Measurements from ENCODE around the gene CREBL2.
A peak's percentile ranks its signal among the peaks of the same experiment; 100 is the strongest.
"Not testable (repeated sequence)": the region's sequence is repeated elsewhere in the genome, so short reads cannot be mapped to it uniquely, and the experiment has no call there.

The CREBL2 gene

DNA sequence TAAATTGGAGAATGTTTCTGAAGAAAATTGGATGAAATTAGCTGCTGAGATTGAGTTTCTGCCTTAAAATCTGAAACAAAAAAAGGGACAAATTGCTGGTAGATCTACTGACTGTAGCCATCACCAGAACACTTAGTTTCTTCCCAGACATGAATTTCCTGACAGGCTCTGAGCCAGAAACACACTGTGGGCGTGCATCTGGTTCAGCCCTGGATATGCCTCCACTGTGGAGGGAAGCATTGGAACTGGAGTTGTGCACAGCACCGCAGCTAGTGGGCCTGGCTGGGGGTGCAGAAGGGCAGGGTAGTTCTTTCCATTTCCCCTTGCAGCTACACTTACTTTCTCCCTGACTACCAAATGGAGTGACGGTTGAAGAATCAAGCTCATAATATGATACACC lies 31.2 kb downstream of the CREBL2 start:
- H3K9me3 ChIP-seq (ENCODE audit: control insufficient read depth, low read length) = peaks cover 12% of the 10 kb centered on the region
- H3K4me1 ChIP-seq (ENCODE audit: control insufficient read depth, insufficient read depth, low read length) = peaks cover 5% of the 10 kb centered on the region
- H3K27me3 ChIP-seq (replicated peaks; ENCODE audit: control insufficient read depth, insufficient read depth, low read length) = no peaks in the 10 kb centered on the region
- no peak overlapping the region for H3K9ac ChIP-seq (ENCODE audit: low read length)
- no peak for DNase-seq (ENCODE audit: low read depth)
- peaks cover 55% of the 10 kb centered on the region for H3K36me3 ChIP-seq (ENCODE audit: control insufficient read depth, insufficient read depth, low read length, severe bottlenecking)
- H3K4me3 ChIP-seq (ENCODE audit: low read length) = no peak overlapping the region

- Histone ChIP-seq H3K27me3 (replicated peaks; ENCODE audit: control insufficient read depth, insufficient read depth, low read length) (no peaks in the 10 kb centered on the region), H3K9me3 (ENCODE audit: control insufficient read depth, low read length) (peaks cover 25% of the 10 kb centered on the region), H3K4me3 (ENCODE audit: low read length) (no peak overlapping the region), H3K4me1 (ENCODE audit: control insufficient read depth, insufficient read depth, low read length) (peaks cover 5% of the 10 kb centered on the region), H3K36me3 (ENCODE audit: control insufficient read depth, insufficient read depth, low read length, severe bottlenecking) (peaks cover 31% of the 10 kb centered on the region), H3K9ac (ENCODE audit: low read length) (no peak overlapping the region)
- DNase-seq (ENCODE audit: low read depth) = peak; percentile 53
Measured at GRCh38 chr12:12645485-12645884, 33.8 kb downstream of the CREBL2 start.

GRCh38 chr12:12645968-12646367 lies 34.3 kb downstream of the CREBL2 start:
- H3K4me3 ChIP-seq (ENCODE audit: low read length) = not testable (repeated sequence)
- H3K36me3 ChIP-seq (ENCODE audit: control insufficient read depth, insufficient read depth, low read length, severe bottlenecking) = peaks cover 30% of the 10 kb centered on the region
- H3K9me3 ChIP-seq (ENCODE audit: control insufficient read depth, low read length) = peaks cover 27% of the 10 kb centered on the region

GRCh38 chr12:12646483-12647072 lies 34.9 kb downstream of the CREBL2 start:
- no peak overlapping the region for H3K9ac ChIP-seq (ENCODE audit: low read length)
- no peaks in the 10 kb centered on the region for H3K27me3 ChIP-seq (replicated peaks; ENCODE audit: control insufficient read depth, insufficient read depth, low read length)
- no peak for DNase-seq (ENCODE audit: low read depth)
- H3K9me3 ChIP-seq (ENCODE audit: control insufficient read depth, low read length) = peaks cover 27% of the 10 kb centered on the region
- H3K4me3 ChIP-seq (ENCODE audit: low read length) = no peak overlapping the region
- peaks cover 27% of the 10 kb centered on the region for H3K36me3 ChIP-seq (ENCODE audit: control insufficient read depth, insufficient read depth, low read length, severe bottlenecking)
- peaks cover 5% of the 10 kb centered on the region for H3K4me1 ChIP-seq (ENCODE audit: control insufficient read depth, insufficient read depth, low read length)

More at GRCh38 chr12:12645968-12646367, 34.3 kb downstream of the CREBL2 start:
- H3K9ac ChIP-seq (ENCODE audit: low read length); H3K4me1 ChIP-seq (ENCODE audit: control insufficient read depth, insufficient read depth, low read length); H3K27me3 ChIP-seq (replicated peaks; ENCODE audit: control insufficient read depth, insufficient read depth, low read length): not testable (repeated sequence)
- peak; percentile 78 for DNase-seq (ENCODE audit: low read depth)

DNA sequence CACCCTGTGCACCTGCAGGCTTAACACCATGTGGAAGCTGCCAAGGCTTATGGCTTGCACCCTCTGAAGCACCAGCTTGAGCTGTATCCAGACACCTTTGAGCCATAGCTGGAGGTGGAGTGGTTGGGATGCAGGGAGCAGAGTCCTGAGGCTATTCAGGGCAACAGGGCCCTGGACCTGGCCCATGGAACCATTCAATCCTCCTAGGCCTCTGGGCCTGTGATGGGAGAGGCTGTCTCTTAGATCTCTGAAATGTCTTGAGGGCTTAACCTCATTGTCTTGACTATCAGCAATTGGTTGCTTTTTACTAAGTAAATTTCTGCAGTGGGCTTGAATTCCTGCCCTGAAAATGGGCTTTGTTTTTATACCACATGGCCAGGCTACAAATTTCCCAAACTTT lies 36.6 kb downstream of the CREBL2 start:
- peaks cover 5% of the 10 kb centered on the region for H3K4me1 ChIP-seq (ENCODE audit: control insufficient read depth, insufficient read depth, low read length)
- H3K36me3 ChIP-seq (ENCODE audit: control insufficient read depth, insufficient read depth, low read length, severe bottlenecking) = peaks cover 10% of the 10 kb centered on the region
- no peak overlapping the region for H3K9ac ChIP-seq (ENCODE audit: low read length)
- no peak overlapping the region for H3K4me3 ChIP-seq (ENCODE audit: low read length)
- no peak for DNase-seq (ENCODE audit: low read depth)
- H3K9me3 ChIP-seq (ENCODE audit: control insufficient read depth, low read length) = peaks cover 27% of the 10 kb centered on the region
- no peaks in the 10 kb centered on the region for H3K27me3 ChIP-seq (replicated peaks; ENCODE audit: control insufficient read depth, insufficient read depth, low read length)

DNA sequence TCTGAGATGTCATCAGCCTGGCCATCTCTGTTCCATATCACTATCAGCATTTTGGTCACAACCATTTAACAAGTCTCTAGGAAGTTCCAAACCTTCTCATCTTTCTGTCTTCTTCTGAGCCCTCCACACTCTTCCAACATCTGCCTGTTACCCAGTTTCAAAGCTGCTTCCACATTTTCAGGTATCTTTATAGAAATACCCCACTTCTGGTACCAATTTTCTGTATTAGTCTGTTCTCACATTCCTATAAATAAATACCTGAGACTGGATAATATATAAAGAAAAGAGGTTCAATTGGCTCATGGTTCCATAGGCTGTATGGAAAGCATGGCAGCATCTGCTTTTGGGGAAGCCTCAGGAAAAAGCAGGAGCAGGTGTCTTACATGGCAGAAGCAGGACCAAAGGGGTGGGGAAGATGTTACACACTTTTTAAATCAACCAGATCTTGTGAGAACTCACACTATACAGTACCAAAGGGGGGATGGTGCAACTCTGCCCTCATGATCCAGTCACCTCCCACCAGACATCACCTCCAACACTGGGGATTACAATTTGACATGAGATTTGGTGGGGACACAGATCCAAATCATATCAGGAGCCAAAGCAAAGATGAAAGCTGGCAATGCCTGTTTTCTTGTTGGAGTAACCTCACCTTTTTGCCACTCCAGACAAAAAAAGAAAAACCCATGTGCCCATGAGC lies 37.4 kb downstream of the CREBL2 start:
- H3K27me3 ChIP-seq (replicated peaks; ENCODE audit: control insufficient read depth, insufficient read depth, low read length) = no peaks in the 10 kb centered on the region
- peaks cover 2% of the 10 kb centered on the region for H3K36me3 ChIP-seq (ENCODE audit: control insufficient read depth, insufficient read depth, low read length, severe bottlenecking)
- H3K9me3 ChIP-seq (ENCODE audit: control insufficient read depth, low read length) = peaks cover 27% of the 10 kb centered on the region
- peaks cover 5% of the 10 kb centered on the region for H3K4me1 ChIP-seq (ENCODE audit: control insufficient read depth, insufficient read depth, low read length)
- H3K9ac ChIP-seq (ENCODE audit: low read length) = no peak overlapping the region
- peak overlapping the region; percentile 11 for H3K4me3 ChIP-seq (ENCODE audit: low read length)
- no peak for DNase-seq (ENCODE audit: low read depth)

GRCh38 chr12:12651752-12652151 lies 40.1 kb downstream of the CREBL2 start:
- Histone ChIP-seq H3K4me3 (ENCODE audit: low read length) (no peak overlapping the region), H3K9me3 (ENCODE audit: control insufficient read depth, low read length) (peaks cover 27% of the 10 kb centered on the region), H3K27me3 (replicated peaks; ENCODE audit: control insufficient read depth, insufficient read depth, low read length) (no peaks in the 10 kb centered on the region), H3K9ac (ENCODE audit: low read length) (no peak overlapping the region), H3K4me1 (ENCODE audit: control insufficient read depth, insufficient read depth, low read length) (peaks cover 4% of the 10 kb centered on the region), H3K36me3 (ENCODE audit: control insufficient read depth, insufficient read depth, low read length, severe bottlenecking) (no peaks in the 10 kb centered on the region)
- no peak for DNase-seq (ENCODE audit: low read depth)

DNA sequence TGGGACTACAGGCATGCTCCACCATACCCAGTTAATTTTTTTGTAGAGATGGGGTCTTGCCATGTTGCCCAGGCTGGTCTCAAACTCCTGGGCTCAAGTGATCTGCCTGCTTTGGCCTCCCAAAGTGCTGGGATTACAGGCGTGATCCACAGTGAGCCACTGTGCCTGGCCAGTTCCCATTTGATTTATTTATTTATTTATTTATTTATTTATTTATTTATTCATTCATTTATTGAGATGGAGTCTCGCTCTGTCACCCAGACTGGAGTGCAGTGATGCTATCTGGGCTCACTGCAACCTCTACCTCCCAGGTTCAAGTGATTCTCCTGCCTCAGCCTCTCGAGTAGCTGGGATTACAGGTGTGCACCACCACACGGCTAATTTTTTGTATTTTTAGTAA lies 41.0 kb downstream of the CREBL2 start:
- H3K9ac ChIP-seq (ENCODE audit: low read length); H3K36me3 ChIP-seq (ENCODE audit: control insufficient read depth, insufficient read depth, low read length, severe bottlenecking); H3K4me1 ChIP-seq (ENCODE audit: control insufficient read depth, insufficient read depth, low read length); H3K4me3 ChIP-seq (ENCODE audit: low read length); H3K27me3 ChIP-seq (replicated peaks; ENCODE audit: control insufficient read depth, insufficient read depth, low read length); DNase-seq (ENCODE audit: low read depth): not testable (repeated sequence)
- H3K9me3 ChIP-seq (ENCODE audit: control insufficient read depth, low read length) = peaks cover 27% of the 10 kb centered on the region

GRCh38 chr12:12653922-12654321 lies 42.2 kb downstream of the CREBL2 start:
- H3K4me3 ChIP-seq (ENCODE audit: low read length) = no peak overlapping the region
- H3K36me3 ChIP-seq (ENCODE audit: control insufficient read depth, insufficient read depth, low read length, severe bottlenecking) = no peaks in the 10 kb centered on the region
- no peak for DNase-seq (ENCODE audit: low read depth)
- H3K9me3 ChIP-seq (ENCODE audit: control insufficient read depth, low read length) = peaks cover 17% of the 10 kb centered on the region
- peaks cover 4% of the 10 kb centered on the region for H3K4me1 ChIP-seq (ENCODE audit: control insufficient read depth, insufficient read depth, low read length)
- no peak overlapping the region for H3K9ac ChIP-seq (ENCODE audit: low read length)
- H3K27me3 ChIP-seq (replicated peaks; ENCODE audit: control insufficient read depth, insufficient read depth, low read length) = no peaks in the 10 kb centered on the region

- peaks cover 7% of the 10 kb centered on the region for H3K4me1 ChIP-seq (ENCODE audit: control insufficient read depth, insufficient read depth, low read length)
- DNase-seq (ENCODE audit: low read depth) = no peak
- H3K4me3 ChIP-seq (ENCODE audit: low read length) = no peak overlapping the region
- H3K36me3 ChIP-seq (ENCODE audit: control insufficient read depth, insufficient read depth, low read length, severe bottlenecking) = no peaks in the 10 kb centered on the region
- no peak overlapping the region for H3K9ac ChIP-seq (ENCODE audit: low read length)
- peaks cover 7% of the 10 kb centered on the region for H3K9me3 ChIP-seq (ENCODE audit: control insufficient read depth, low read length)
- H3K27me3 ChIP-seq (replicated peaks; ENCODE audit: control insufficient read depth, insufficient read depth, low read length) = no peaks in the 10 kb centered on the region
Measured at GRCh38 chr12:12654691-12655460, 43.2 kb downstream of the CREBL2 start.

- Histone ChIP-seq H3K27me3 (replicated peaks; ENCODE audit: control insufficient read depth, insufficient read depth, low read length) (no peaks in the 10 kb centered on the region), H3K36me3 (ENCODE audit: control insufficient read depth, insufficient read depth, low read length, severe bottlenecking) (no peaks in the 10 kb centered on the region), H3K9me3 (ENCODE audit: control insufficient read depth, low read length) (no peaks in the 10 kb centered on the region), H3K4me1 (ENCODE audit: control insufficient read depth, insufficient read depth, low read length) (peaks cover 36% of the 10 kb centered on the region), H3K4me3 (ENCODE audit: low read length) (peak overlapping the region; percentile 67), H3K9ac (ENCODE audit: low read length) (peak overlapping the region; percentile 36)
- DNase-seq (ENCODE audit: low read depth) = peak; percentile 8
Measured at GRCh38 chr12:12660201-12660600, 48.5 kb downstream of the CREBL2 start.
